GM12892 (cell line): ENCODE measurements around the gene TCF7.

Source experiments
- POLR2A ChIP-seq: IDR thresholded peaks from 2 replicates; pipeline ENCODE4 v1.6.1; 2011; ENCODE audit warnings: low read depth, low read length, control low read depth
- POLR2AphosphoS5 ChIP-seq: IDR thresholded peaks from 2 replicates; pipeline ENCODE4 v1.6.1; 2011; ENCODE audit warnings: low read depth, low read length, control low read depth

DNA sequence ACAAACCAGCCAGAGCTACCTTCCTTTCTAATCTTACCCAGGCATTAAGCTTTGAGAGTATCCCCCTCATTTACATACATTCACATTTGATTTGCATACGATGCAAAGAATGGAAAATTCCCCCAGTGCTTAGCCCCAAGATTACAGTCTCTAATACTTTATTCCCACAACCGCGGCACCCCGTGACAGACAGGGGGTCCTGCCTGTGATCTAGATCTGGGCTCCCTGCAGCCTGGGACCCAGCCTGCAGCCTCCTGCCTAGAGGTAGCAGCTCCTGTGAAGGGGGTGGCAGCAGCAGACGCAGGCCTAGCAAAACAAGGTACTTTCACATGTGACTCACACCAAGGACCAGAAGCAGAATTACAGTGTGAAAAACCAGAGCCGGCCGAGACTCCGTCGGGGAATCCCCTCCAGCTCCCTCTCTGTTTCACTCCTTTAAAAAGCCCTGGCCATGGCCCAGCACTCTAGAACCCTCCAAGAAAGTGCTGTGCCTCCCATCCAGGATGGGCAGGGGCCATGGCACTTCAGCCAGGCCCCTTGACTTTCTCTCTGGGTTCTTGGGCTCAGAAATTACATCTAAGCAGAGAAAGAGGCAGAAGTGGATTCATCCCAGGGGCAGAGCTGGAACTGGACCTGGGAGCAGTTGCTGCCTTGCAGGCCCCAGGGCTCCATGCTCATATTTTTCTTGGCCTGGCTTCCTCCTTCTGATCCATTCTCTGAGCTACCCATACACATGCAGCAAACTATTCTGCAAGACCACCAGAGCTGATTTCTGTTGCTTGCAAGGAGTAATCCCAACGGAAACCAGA lies 14.0 kb upstream of the TCF7 start:
- TF ChIP-seq POLR2A (peak; percentile 50), POLR2AphosphoS5 (no peak; the same call in 1 of the 2 replicates)
